Peyer's patch (tissue), 4 donors: ENCODE data around the gene LSR. TPM values are rescaled to one million over a fixed set of nuclear protein-coding genes. Genes with fewer than 3 reads are reported as not detected.

ENCODE experiments used
- DNase-seq, 3 donors: peaks; one replicate each; pipeline ENCODE4 v3.0.0-alpha.2; 2017 to 2019
- H3K27ac ChIP-seq, 4 donors: fragments of 200-600 bp; sonication (generic); one replicate each; pipeline ENCODE4 v1.5.1; 2016 to 2019
- H3K27me3 ChIP-seq, 2 donors: fragments of 200-600 bp; sonication (generic); one replicate each; pipeline ENCODE4 v1.5.1; 2019
- H3K36me3 ChIP-seq, 3 donors: fragments of 200-600 bp; sonication (generic); one replicate each; pipeline ENCODE4 v1.5.1; 2016 to 2019
- H3K4me1 ChIP-seq, 4 donors: fragments of 200-600 bp; sonication (generic); one replicate each; pipeline ENCODE4 v1.5.1; 2016 to 2019
- H3K4me3 ChIP-seq, 4 donors: fragments of 200-600 bp; sonication (generic); 1 replicate in 3 of 4; 2 replicates in 1 of 4; pipeline ENCODE4 v1.5.1; 2016 to 2019; ENCODE audit warnings: mild to moderate bottlenecking in 1 of 4
- H3K9me3 ChIP-seq, 4 donors: fragments of 200-600 bp; sonication (generic); one replicate each; pipeline ENCODE4 v1.5.1; 2016 to 2019; ENCODE audit warnings: mild to moderate bottlenecking in 1 of 4
- POLR2A ChIP-seq, 2 donors: fragments of 450-650 bp; IDR thresholded peaks; one replicate each; pipeline ENCODE4 v1.5.1; 2017; ENCODE audit warnings: antibody characterized with exemption in 2 of 2, mild to moderate bottlenecking in 2 of 2, moderate library complexity in 2 of 2
- total RNA-seq, 4 donors: library from RNA; depleted of rRNA; stranded (reverse); fragments of >200 nt; gene quantifications; one replicate each; pipeline ENCODE4 v1.1.0, GENCODE V29; 2016
- TF ChIP-seq, protein P1 (sequence below), 6 experiments: fragments of 450-650 bp in 4 of 6; fragments of 200-600 bp in 2 of 6; sonication (generic) in 1 of 6; IDR thresholded peaks; one replicate each; pipeline ENCODE4 v1.5.1; 2017 to 2019; ENCODE audit warnings: antibody characterized with exemption in 6 of 6, mild to moderate bottlenecking in 3 of 6, moderate library complexity in 1 of 6

Gene LSR
- total RNA-seq, 4 donors from 2014 or later: 28.9 to 214 (median 188) TPM

DNA sequence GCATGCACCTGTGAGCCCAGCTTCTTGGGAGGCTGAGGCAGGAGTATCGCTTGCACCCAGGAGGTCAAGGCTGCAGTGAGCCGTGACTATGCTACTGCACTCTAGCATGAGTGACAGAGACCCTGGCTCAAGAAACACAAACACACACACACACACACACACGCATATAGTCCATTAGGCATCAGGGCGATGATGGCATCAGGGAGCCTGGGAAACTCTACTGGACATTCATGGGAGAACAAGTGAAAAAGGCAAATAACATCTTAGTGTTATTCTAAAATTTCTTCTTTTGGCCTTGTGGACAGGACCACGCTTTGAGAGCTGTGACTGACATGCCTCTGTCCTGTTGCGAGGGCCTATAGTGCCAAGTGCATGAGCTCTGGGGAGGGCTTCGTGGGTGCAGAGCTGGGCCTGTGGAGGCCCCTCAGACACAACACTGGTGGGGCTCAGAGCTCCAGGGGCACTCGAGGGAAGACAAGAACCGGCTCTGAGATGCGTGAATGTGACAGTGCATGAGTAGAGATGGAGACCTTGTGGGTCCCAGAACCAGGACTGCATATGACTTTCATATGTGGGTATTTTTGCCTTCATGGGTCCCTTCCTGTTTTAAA, 12.0 kb downstream of the LSR start:
- H3K9me3 ChIP-seq: no peaks in the 10 kb centered on the region
- H3K36me3 ChIP-seq: peaks cover 0 to 24% (median 0%) of the 10 kb centered on the region in 3 donors
- peak; percentile 9 to 31 (median 22) for DNase-seq
- H3K27ac ChIP-seq: no peak overlapping the region
- peaks cover 0 to 8% (median 0%) of the 10 kb centered on the region in 4 donors for H3K4me1 ChIP-seq
- no peak overlapping the region for H3K4me3 ChIP-seq
- TF ChIP-seq POLR2A (IDR thresholded peaks at IDR 0.05): no peak
- TF ChIP-seq, protein P1, sequence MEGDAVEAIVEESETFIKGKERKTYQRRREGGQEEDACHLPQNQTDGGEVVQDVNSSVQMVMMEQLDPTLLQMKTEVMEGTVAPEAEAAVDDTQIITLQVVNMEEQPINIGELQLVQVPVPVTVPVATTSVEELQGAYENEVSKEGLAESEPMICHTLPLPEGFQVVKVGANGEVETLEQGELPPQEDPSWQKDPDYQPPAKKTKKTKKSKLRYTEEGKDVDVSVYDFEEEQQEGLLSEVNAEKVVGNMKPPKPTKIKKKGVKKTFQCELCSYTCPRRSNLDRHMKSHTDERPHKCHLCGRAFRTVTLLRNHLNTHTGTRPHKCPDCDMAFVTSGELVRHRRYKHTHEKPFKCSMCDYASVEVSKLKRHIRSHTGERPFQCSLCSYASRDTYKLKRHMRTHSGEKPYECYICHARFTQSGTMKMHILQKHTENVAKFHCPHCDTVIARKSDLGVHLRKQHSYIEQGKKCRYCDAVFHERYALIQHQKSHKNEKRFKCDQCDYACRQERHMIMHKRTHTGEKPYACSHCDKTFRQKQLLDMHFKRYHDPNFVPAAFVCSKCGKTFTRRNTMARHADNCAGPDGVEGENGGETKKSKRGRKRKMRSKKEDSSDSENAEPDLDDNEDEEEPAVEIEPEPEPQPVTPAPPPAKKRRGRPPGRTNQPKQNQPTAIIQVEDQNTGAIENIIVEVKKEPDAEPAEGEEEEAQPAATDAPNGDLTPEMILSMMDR (IDR thresholded peaks at IDR 0.05): no peak
- H3K27me3 ChIP-seq: no peaks in the 10 kb centered on the region

DNA sequence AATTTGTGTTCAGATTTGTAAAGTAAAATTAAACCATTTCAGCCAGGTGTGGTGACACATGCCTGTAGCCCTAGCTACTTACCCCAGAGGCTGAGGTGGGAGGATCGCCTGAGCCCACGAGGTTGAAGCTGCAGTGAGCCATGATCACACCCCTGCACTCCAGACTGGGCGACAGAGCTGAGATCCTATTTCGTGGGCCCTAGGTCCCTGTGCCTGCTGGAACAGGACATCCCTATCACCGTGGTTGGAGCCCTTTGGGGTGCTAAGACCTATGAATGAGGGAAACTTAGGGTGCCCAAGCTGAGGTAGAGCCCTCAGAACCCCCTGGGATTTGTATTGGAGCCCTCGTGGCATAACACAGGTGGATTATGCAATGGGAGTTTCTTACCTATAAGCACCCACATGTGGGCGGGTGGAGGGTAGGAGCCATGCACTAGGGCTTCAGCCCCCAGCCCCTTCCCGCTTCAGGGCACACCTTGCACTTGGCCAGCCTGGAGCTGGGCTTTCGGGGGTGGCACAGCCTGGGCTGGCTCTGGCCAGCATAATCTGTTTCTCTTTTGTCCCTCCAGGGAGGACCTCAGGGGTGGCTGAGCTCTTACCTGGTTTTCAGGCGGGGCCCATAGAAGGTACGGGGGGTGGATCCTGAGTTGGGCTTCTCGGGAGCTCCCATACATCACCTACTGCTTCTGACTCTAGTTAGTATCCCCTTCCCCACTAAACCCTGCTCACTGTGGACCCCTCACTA, 12.7 kb downstream of the LSR start:
- peak; percentile 14 to 44 (median 38) for DNase-seq
- Histone ChIP-seq H3K9me3 (no peaks in the 10 kb centered on the region), H3K36me3 (peaks cover 0 to 31% (median 0%) of the 10 kb centered on the region in 3 donors), H3K27ac (no peak overlapping the region), H3K27me3 (no peaks in the 10 kb centered on the region), H3K4me1 (peaks cover 0 to 14% (median 1%) of the 10 kb centered on the region in 4 donors), H3K4me3 (no peak overlapping the region)
- TF ChIP-seq POLR2A (IDR thresholded peaks at IDR 0.05): no peak
- TF ChIP-seq, protein P1 (IDR thresholded peaks at IDR 0.05): no peak

DNA sequence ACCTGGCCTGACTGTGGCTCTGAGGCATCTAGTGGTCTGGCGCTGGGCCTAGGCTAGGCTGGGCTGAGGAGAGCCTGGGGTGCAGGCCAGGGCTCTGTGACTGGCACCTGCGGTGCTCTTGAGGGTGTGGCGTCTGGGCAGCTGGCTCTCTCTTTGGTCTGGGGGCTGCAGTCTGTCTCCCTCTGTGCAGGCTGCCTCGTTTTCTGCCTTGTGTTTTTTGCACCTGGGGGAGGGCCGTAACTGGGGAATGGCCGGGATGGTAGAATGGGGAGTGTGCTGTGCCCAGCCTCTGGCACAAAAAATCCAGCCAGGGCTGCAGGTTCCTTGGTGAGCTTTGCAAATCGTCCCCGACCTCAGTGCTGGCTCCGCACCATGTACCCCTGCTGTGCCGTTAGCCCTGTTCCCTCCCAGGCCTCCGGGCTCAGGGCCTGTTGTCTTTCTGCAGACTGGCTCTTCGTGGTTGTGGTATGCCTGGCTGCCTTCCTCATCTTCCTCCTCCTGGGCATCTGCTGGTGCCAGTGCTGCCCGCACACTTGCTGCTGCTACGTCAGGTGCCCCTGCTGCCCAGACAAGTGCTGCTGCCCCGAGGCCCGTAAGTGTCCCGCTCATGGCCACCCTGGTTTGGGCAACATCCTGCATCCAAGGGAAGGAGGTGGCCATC, 13.4 kb downstream of the LSR start:
- no peak overlapping the region for H3K4me3 ChIP-seq
- DNase-seq: peak; percentile 9 to 45 (median 44)
- H3K9me3 ChIP-seq: no peaks in the 10 kb centered on the region
- no peaks in the 10 kb centered on the region for H3K27me3 ChIP-seq
- H3K27ac ChIP-seq: no peak overlapping the region
- peaks cover 0 to 32% (median 0%) of the 10 kb centered on the region in 3 donors for H3K36me3 ChIP-seq
- H3K4me1 ChIP-seq: peaks cover 0 to 21% (median 7%) of the 10 kb centered on the region in 4 donors
- TF ChIP-seq, protein P1 (IDR thresholded peaks at IDR 0.05): no peak
- no peak for TF ChIP-seq POLR2A (IDR thresholded peaks at IDR 0.05)

DNA sequence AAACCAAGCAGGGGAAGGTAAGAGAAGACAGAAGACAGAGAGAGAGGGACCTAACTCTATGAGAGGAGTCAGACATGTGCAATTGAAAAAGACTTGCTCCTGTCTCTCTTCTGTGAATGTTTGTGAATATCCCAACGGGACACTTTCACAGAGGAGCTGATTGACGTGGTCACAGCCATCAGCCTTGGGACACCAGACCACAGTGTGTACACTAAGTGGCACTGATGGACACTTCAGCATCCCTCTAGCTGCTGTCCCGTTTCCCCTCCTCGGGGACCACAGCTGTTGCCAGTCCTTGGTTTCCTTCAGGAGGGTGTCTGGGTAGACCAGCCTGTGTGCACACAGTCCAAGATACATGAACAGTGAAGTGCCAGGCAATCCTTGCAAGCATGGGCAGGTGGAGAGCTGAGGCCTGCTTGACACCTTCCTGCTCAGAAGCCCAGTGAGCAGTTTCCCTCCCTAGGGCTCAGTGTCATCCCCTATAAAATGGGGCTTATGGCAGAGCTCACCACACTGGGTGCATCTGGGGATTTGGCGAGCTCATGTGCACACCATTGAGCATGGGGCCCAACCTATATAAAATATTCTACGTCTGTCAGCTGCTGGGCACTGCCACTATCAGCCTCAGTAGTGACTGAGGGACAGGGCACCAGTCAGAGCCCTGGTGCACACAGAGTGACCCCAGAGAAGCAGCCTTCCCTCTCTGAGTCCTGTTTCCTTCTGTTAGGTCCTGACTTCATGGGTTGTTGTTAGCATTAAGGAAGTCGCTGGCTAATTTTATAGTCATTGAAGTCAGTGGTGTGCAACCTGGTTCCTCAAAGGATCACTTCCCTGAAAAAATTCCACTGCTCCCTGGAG, 15.7 kb downstream of the LSR start:
- peak; percentile 13 to 45 (median 41) for DNase-seq
- peaks cover 0 to 26% (median 0%) of the 10 kb centered on the region in 3 donors for H3K36me3 ChIP-seq
- TF ChIP-seq, protein P1 (IDR thresholded peaks at IDR 0.05): no peak
- no peak for TF ChIP-seq POLR2A (IDR thresholded peaks at IDR 0.05)
- H3K27ac ChIP-seq: no peak overlapping the region
- H3K4me3 ChIP-seq: no peak overlapping the region
- no peaks in the 10 kb centered on the region for H3K9me3 ChIP-seq
- peaks cover 0 to 26% (median 7%) of the 10 kb centered on the region in 4 donors for H3K4me1 ChIP-seq
- H3K27me3 ChIP-seq: no peaks in the 10 kb centered on the region
